GM19099 (cell line): ENCODE measurements around the gene UQCRQ.

Source experiments
- POLR2A ChIP-seq: IDR thresholded peaks from 3 replicates; pipeline ENCODE4 v1.6.1; 2011; ENCODE audit warnings: low read depth; ENCODE audit not compliant: insufficient read length; ENCODE audit errors: extremely low read depth

UQCRQ gene

DNA sequence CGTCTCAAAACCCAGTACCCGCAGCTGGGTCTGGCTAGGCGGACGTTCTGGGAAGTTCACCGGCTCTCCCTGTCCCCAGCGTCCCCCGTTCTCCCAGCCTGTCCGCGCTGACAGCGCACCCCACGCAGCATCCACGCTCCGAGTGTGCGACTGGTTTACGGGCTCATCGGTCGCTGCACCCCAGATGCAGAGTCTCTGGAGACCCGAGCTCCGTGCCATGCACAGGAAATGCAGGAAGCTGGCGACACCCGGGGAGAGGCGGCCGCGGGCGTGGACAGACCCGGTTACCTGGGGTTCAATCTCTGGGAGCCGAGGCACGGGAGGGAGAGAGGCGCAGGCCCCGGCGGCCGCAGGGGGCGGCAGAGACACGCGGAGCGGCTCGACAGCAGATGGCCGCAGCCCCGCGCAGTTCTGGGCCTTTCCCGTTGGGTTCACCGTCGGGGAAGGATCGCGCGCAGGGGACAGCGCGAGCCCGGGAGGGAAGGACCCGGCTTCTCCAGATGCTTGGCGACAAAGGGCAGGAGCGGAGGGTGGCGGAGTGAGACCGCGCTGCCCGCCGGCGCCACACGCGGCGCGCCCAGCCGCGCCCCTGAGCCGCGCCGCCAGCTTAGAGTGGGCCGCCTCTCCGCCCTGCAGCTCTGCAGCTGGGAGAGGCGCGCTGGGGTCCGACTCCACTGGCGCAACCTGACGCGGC lies 36.6 kb upstream of the UQCRQ start:
- TF ChIP-seq POLR2A = peak; percentile 2

DNA sequence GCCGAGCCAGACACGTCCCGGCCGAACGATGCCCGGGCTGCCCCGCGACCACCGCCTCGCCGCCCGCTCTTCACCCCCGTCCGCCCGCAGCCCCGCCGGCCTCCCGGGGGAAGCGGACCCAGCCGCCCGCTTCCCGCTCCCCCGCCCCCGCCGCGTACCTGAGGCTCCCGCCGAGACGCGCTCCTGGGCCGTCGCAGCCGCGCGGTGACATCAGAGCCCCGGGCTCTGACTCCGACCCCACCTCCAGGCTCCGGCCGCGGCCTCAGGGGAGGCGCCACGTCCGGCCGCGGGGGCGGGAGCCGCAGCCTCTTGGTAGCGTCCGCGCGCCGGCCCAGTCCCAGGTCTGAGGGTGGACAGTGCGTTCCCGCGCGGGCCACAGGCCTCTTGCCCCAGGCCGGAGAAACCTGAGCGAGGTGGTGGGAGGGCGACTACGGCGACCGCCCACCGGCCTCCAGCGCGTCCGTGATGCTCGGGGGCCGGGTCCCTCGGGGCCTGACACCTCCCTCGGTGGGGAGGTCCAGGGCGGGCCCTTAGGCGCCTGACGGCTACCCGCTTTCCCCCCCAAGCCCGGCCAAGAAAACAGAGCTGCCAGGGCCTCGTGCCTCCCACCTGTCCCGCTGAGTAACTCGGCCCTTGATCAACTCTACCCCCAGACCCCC lies 35.9 kb upstream of the UQCRQ start, which contains the start of gene SHROOM1:
TSS of gene SHROOM1 (minus strand) at position 212 of the 659 bp plus-strand sequence. CDS start 4,507 bp downstream, outside the sequence.
- peak; percentile 51 for TF ChIP-seq POLR2A

DNA sequence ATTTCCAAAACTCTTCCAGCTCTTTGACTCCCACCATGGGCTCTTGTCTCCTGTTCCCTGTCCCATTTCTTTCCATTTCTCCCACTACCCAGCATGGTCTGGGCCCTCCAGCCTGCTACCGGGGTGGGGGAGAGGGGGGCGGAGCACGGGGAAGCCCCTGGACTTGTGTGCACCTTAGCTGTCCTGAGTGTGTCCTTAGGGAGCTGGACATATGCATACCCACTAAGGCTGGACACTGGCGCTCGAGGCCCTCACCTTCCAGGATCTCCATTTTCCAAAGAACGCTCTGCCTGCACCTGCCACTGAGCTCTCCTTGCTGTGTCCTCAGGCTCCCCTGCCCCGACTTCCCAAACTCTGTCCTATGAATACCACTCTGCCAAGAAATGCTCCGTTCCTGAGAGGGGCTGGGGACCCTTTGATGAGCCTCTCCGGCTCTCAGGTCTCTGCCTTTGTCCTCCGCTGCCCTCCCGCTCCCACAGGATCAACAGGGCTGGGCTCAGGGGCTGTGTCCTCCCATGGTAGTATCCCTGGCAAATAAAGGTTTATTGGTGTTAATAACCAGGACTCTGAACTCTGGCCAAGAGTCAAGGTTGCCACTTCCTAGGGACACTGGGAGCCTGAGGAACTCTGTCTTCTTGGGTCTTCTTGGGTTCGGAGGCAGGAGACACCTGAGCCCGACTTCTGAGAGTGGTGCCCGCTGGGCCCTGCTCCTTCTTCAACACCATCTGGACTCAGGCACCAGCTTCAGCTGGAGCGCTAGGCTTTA lies 35.2 kb upstream of the UQCRQ start:
- no peak for TF ChIP-seq POLR2A

DNA sequence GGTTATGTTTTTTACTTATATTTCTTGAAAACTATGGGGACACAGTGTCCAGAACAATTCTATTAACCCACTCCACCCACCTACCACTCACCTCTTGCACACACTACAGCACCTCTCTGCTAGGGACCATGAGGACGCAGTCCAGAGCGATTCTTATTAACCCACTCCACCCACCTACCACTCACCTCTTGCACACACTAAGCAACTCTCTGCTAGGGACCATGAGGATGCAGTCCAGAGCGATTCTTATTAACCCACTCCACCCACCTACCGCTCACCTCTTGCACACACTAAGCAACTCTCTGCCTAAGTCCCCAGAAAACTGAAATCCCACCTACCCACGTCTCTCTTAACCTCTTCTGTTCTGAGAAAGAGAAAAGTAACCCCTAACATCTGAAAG lies 33.8 kb upstream of the UQCRQ start:
- TF ChIP-seq POLR2A = no peak

DNA sequence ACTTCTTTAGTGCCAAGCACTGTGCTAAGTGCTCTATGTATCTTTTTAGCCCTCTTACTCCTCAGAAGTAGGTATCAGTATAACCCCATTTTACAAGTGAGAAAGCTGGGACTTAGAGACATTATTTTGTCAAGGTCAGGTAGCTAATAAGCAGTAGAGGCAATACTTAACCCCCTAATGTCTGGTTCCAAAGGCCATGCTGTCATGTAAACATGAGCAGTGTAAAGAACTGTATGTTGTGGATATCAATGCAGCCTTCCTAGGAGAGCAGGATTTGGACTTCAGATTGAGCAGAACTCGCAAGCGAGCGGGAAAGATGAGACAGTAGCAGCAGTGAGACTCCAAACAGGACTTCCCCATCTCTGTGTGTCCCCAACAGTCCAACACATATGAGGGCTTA lies 32.4 kb upstream of the UQCRQ start:
- TF ChIP-seq POLR2A = no peak

DNA sequence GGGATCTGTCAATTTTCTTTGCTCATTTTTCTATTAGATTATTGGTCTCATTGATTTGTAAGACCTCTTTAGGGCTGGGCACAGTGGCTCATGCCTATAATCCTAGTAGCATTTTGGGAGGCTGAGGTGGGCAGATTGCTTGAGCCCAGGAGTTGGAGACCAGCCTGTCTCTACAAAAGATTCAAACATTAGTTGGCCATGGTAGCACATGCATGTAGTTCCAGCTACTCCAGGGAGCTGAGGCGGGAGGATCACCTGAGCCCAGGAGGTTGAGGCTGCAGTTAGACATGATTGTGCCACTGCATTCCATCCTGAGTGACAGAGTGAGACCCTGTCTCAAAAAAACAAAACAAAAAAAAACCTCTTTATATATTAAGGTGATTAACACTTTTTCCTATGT lies 29.6 kb upstream of the UQCRQ start:
- no peak for TF ChIP-seq POLR2A

DNA sequence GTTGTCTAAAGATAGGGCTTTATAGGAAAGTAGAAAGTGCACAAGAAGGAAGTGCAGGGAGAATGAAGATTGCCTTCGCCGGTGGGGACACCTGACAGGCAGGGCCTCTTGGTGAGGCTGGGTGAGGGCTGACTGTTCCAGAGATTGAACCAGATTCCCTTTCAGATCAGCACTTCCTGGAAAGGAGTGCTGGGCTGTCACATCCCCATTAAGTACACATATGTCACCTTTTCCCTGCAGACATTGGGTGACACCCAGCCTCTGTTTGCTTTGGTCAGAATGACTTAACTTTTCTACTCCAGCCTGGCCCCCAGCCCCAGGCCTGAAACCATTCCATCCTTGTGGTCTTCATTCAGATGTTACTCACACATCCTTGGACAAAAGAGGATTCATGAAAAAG lies 28.6 kb upstream of the UQCRQ start:
- no peak for TF ChIP-seq POLR2A

DNA sequence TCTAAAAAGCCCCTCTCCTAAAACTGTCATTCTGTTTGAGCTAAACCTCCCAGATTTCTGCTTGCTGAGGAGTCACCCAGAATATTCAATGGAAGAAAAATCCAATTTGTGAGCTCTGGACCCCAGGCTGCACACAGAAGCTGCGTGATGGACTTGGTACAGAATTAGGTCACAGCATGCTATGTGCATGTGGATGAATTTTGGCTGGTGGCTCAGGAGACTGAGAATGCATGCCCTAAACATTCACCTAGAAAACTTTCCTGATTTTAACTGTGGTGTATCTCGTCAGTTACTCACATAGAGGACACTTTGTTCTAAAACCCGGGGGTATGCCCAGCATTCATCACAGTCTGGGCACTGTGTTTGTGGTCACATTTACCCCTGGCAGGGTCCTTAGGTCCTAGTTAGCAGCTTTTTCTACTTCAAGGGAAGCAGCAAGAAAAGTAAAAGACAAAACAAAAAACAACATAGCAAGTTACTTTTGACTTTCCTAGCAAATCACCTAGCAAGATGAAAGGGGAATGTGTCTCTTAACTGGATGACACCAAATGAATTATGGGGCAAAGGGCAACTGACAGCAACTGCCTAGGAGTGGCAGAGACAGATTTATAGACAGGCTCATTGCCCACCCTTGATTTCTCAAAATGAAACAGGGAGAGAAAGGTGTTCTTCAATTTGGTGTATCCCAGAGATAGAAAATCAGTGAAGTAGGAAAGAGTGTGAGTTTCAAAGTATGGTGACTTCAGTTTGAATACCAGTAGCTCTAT lies 27.7 kb upstream of the UQCRQ start:
- no peak for TF ChIP-seq POLR2A

DNA sequence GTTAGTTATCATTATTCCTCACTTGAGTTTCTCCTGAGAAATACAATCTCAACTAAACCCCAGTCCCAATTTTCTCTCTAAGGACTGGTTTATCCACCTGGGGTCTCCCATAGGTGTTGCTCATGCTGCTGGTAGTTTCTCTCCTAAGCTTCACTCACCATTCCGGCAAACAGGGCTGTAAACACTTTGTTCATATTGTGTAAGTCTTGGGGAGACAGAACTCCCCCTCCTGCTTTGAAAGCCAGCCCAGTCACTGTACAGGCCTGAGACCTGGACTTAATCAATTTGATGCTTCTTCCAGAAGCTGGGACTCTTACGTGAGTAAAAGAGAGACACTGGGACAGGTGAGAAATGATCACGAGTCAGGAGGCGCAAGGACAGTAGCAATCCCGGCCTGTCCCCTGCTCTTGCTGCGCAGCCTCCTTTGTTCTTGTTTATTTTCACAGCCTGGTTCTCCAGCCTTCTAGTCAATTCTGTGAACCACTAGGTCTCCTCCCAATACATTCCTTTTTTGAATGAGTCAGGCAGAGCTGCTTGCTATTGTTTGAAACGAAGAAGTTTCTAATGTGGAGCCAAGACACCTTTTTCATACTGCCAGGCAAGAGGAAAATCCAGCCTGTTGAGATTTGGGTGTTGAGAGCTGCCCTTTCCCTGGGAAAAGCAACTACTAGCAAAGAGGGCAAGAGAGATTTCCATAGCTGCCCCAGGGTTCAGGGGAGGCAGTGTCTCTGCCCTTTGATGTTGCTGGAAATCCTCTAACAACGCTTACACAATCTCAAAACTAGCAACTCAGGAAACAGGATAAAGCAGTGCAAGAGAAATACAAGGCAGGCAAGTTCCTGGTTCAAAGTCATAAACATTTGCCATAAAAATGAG lies 26.8 kb upstream of the UQCRQ start:
- TF ChIP-seq POLR2A = no peak

DNA sequence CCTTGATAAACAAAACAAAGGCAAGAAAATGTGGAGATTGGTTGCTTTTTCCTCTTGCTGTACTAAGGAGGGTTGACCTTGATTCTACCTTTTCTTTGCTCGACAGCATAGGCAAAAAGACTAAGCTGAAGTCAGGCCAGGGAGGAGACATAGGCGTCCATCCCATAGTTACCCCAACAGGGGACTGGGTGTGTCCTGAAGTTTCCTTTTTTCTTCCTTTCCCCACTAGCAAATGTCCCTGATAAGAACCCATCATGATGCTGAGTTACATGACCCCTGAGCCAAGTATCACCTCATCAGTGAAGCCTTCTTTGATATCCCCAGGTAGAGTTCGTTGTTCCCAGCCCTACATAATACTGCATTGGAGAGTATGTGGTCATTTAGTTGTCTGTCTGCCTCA lies 26.1 kb upstream of the UQCRQ start:
- no peak for TF ChIP-seq POLR2A

DNA sequence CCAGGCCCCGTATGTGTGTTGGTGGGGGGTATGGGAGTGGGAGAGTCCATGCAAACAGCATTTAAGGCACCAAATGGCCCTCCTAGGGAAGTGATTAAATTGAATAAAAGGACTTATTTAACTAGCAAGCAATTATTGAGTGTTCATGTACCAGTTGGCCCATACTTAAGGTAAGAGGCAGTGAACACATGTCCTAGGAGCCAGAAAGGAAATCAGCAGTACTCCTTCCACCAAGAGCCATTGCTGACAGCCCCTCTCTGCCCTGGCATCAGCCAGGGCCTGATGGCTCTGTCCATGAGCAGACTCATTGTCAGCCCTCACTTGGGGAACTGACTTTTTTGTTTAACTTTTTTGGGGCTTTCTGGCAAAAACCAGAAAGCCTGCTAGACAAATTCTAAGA lies 25.5 kb upstream of the UQCRQ start:
- TF ChIP-seq POLR2A = no peak

DNA sequence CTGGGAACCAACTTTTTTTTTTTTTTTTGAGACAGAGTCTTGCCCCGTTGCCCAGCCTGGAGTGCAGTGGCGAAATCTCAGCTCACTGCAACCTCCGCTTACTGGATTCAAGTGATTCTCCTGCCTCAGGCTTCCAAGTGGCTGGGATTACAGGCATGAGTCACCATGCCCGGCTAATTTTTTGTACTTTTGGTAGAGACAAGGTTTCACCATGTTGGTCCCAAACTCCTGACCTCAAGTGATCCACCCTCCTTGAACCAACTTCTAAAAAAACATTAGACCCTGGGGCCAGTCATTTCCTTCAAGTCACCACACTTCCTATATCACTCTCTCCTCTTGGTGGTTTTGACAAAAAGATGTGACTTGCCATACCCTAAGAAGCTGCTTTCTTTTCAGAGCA lies 25.1 kb upstream of the UQCRQ start:
- no peak for TF ChIP-seq POLR2A

DNA sequence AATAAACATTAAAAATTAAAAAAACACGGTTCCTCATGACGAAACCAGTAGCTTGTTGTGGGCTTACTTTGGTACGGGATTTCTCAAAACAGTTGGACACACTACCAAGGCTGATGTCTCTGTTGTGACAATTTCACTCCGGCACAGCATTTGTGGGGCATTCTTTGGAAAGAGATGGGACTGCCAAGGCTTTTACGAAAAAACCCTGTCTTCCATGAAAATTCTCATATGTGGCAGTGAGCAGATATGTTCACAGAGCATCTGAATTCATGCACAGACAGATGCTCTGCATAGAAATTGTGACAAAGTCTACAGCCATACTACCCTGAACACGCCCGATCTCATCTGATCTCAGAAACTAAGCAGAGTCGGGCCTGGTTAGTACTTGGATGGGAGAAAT lies 18.2 kb upstream of the UQCRQ start:
- no peak for TF ChIP-seq POLR2A

DNA sequence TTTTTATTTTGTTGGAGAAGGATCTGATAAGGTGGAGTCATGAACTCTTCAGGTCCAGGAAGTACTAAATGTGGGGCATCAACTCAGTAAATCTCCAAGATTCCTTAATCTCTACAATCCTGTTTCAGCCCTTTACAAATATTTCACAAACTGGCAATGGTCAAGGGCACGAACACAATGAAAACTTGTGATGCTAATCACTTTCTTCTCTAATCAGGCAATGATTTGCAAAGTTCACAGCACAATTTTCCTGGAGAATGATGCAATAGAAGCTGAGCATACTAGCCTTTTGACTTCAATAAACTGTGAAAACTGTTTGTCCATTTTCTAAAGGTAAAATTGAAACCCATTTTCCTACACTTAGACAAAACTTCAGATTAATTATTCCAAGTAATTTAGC lies 17.1 kb upstream of the UQCRQ start:
- no peak for TF ChIP-seq POLR2A
